ENCODE measurements around the gene ACKR2.

The ACKR2 gene

DNA sequence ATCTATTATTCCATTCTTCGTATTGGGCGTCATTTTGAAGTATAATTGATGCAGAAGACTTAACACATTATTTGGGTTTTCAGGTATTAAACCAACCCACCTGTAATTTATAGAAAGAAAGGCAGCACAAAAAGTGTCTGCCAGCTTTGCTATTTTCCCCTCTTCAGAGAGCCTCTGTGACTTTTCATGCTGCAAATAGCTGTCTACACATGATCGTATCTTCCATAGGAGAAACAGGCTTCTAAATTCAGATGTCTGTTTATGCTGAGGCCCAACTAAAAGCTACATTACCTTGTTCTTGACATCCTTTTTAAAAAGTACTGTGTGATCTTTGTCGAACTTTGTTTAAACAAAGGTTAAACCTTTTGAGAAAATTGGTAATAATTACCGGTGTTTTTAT lies 5.0 kb downstream of the ACKR2 start:
- Histone ChIP-seq H3K36me3 (ENCODE audit: insufficient read depth) (no peaks in the 10 kb centered on the region), H3K27me3 (ENCODE audit: insufficient read depth, low read depth) (no peaks in the 10 kb centered on the region), H2AFZ (ENCODE audit: low read depth) (no peak overlapping the region), H3K79me2 (ENCODE audit: insufficient read depth, low read depth) (no peaks in the 10 kb centered on the region), H3K27ac (no peak overlapping the region), H3K4me1 (ENCODE audit: low read depth, poor library complexity, severe bottlenecking) (no peaks in the 10 kb centered on the region), H3K4me2 (no peak overlapping the region), H3K9ac (no peak overlapping the region), H4K20me1 (ENCODE audit: insufficient read depth) (no peaks in the 10 kb centered on the region), H3K4me3 (IDR thresholded peaks at IDR 0.05; ENCODE audit: insufficient read depth, low read depth, low read length) (no peak overlapping the region)
- TF ChIP-seq, protein P1, sequence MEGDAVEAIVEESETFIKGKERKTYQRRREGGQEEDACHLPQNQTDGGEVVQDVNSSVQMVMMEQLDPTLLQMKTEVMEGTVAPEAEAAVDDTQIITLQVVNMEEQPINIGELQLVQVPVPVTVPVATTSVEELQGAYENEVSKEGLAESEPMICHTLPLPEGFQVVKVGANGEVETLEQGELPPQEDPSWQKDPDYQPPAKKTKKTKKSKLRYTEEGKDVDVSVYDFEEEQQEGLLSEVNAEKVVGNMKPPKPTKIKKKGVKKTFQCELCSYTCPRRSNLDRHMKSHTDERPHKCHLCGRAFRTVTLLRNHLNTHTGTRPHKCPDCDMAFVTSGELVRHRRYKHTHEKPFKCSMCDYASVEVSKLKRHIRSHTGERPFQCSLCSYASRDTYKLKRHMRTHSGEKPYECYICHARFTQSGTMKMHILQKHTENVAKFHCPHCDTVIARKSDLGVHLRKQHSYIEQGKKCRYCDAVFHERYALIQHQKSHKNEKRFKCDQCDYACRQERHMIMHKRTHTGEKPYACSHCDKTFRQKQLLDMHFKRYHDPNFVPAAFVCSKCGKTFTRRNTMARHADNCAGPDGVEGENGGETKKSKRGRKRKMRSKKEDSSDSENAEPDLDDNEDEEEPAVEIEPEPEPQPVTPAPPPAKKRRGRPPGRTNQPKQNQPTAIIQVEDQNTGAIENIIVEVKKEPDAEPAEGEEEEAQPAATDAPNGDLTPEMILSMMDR (conservative IDR thresholded peaks at IDR 0.05; ENCODE audit: low read depth, low read length), result no peak

DNA sequence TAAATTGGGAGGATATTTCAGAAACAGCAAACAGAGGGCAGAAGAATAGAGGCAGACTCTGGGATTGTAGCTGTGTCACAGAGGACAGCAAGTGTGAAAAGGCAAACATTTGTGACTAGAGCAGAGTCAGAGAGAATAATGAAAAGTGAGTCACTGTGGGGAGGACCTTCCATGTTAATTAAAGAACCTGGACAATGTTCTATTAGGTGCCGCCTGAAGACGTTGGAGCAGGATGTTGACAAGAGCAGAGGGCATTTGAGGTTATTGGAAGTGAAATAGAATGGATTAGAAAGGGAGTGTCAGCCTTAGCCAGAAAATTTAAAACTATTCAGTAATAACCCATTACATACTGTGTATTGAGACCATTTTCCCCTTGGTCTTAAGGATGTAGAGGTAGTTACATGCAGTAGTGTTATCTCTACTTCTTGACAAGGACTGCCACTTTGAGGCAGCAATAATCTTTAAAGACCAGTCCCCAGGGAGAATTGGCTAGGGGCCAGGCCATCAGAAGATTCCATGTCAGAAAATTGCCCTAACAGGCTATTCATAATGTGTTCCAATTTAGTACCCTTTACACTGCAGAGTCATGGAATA lies 5.8 kb downstream of the ACKR2 start:
- H3K4me3 ChIP-seq (IDR thresholded peaks at IDR 0.05; ENCODE audit: insufficient read depth, low read depth, low read length), result no peak overlapping the region
- H3K4me1 ChIP-seq (ENCODE audit: low read depth, poor library complexity, severe bottlenecking), result no peaks in the 10 kb centered on the region

DNA sequence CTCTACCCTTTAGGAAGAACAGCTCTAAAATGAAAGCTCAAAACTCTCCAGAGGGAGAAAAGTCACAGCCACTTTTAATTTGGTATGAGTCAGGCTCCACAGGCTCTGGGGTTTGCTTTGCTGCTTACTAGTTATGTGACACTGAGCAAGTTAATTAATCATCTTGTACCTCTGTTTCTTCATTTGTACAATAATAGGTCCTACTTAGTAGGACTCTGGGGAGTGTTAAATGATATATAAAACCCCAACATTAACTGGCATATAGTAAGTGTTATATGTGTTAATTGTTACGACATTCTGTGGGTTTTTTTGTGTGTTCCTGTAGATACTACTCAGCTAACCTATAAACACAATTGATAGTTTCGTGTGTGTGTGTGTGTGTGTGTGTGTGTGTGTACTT lies 6.6 kb downstream of the ACKR2 start:
- no peak overlapping the region for H3K27ac ChIP-seq
- H4K20me1 ChIP-seq (ENCODE audit: insufficient read depth), result no peaks in the 10 kb centered on the region
- TF ChIP-seq, protein P1 (conservative IDR thresholded peaks at IDR 0.05; ENCODE audit: low read depth, low read length), result no peak
- H3K4me3 ChIP-seq (IDR thresholded peaks at IDR 0.05; ENCODE audit: insufficient read depth, low read depth, low read length), result no peak overlapping the region
- no peaks in the 10 kb centered on the region for H3K79me2 ChIP-seq (ENCODE audit: insufficient read depth, low read depth)
- H3K36me3 ChIP-seq (ENCODE audit: insufficient read depth), result no peaks in the 10 kb centered on the region
- H3K9ac ChIP-seq, result no peak overlapping the region
- no peak overlapping the region for H3K4me2 ChIP-seq
- no peaks in the 10 kb centered on the region for H3K4me1 ChIP-seq (ENCODE audit: low read depth, poor library complexity, severe bottlenecking)
- H2AFZ ChIP-seq (ENCODE audit: low read depth), result no peak overlapping the region
- no peaks in the 10 kb centered on the region for H3K27me3 ChIP-seq (ENCODE audit: insufficient read depth, low read depth)

More for the DNA sequence above, 5.8 kb downstream of the ACKR2 start:
- TF ChIP-seq, protein P1 (conservative IDR thresholded peaks at IDR 0.05; ENCODE audit: low read depth, low read length), result no peak
- Histone ChIP-seq H4K20me1 (ENCODE audit: insufficient read depth) (no peaks in the 10 kb centered on the region), H2AFZ (ENCODE audit: low read depth) (no peak overlapping the region), H3K36me3 (ENCODE audit: insufficient read depth) (no peaks in the 10 kb centered on the region), H3K9ac (no peak overlapping the region), H3K4me2 (no peak overlapping the region), H3K79me2 (ENCODE audit: insufficient read depth, low read depth) (no peaks in the 10 kb centered on the region), H3K27ac (no peak overlapping the region), H3K27me3 (ENCODE audit: insufficient read depth, low read depth) (no peaks in the 10 kb centered on the region)

DNA sequence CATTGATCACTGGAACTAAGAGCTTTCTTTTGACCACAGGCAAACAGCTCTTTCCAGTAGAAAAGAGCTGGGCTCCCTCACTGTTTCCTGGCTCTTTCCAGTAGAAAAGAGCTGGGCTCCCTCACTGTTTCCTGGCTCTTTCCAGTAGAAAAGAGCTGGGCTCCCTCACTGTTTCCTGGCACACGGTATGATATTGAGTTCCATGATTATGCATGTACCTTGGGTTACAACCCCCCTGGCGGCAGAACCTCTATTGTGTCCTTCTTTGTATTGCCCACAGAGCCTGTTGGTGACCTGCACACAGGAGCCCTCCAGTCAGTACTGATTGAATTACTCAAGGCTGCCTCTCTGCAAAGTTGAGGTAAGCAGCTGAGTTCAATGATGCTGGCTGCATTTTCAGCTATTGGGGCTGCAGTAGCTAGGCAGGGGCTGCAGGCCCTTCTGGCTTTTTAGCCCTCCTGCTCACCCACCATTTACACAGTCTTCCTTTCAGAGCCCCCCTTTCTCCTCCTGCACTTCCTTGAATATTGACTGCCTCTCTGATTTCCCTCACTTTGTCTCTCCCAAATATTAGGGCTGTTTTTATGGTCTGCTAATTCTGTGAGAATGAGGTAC lies 10.2 kb downstream of the ACKR2 start:
- Histone ChIP-seq H3K4me2 (no peak overlapping the region), H4K20me1 (ENCODE audit: insufficient read depth) (no peaks in the 10 kb centered on the region), H3K4me1 (ENCODE audit: low read depth, poor library complexity, severe bottlenecking) (no peaks in the 10 kb centered on the region), H3K27me3 (ENCODE audit: insufficient read depth, low read depth) (no peaks in the 10 kb centered on the region), H3K27ac (no peak overlapping the region), H2AFZ (ENCODE audit: low read depth) (no peak overlapping the region), H3K79me2 (ENCODE audit: insufficient read depth, low read depth) (no peaks in the 10 kb centered on the region), H3K36me3 (ENCODE audit: insufficient read depth) (no peaks in the 10 kb centered on the region), H3K4me3 (IDR thresholded peaks at IDR 0.05; ENCODE audit: insufficient read depth, low read depth, low read length) (no peak overlapping the region), H3K9ac (no peak overlapping the region)
- TF ChIP-seq, protein P1 (conservative IDR thresholded peaks at IDR 0.05; ENCODE audit: low read depth, low read length), result no peak

Data from KMS-11 (cell line).